ENCODE results near the gene INPP5E. TPM values are rescaled to one million over a fixed set of nuclear protein-coding genes. Genes with fewer than 3 reads are reported as not detected.
A peak's percentile ranks its signal among the peaks of the same experiment; 100 is the strongest.

Gene INPP5E
- total RNA-seq (2014; rRNA removed; shearing (Covaris generic)) (8.1 and 12.5 TPM in 2 replicates), polyA plus RNA-seq (2016; fragmentation: Nextera tagmentation; extraction: Ambion mirVana) (5.0 and 5.2 TPM in 2 replicates)

DNA sequence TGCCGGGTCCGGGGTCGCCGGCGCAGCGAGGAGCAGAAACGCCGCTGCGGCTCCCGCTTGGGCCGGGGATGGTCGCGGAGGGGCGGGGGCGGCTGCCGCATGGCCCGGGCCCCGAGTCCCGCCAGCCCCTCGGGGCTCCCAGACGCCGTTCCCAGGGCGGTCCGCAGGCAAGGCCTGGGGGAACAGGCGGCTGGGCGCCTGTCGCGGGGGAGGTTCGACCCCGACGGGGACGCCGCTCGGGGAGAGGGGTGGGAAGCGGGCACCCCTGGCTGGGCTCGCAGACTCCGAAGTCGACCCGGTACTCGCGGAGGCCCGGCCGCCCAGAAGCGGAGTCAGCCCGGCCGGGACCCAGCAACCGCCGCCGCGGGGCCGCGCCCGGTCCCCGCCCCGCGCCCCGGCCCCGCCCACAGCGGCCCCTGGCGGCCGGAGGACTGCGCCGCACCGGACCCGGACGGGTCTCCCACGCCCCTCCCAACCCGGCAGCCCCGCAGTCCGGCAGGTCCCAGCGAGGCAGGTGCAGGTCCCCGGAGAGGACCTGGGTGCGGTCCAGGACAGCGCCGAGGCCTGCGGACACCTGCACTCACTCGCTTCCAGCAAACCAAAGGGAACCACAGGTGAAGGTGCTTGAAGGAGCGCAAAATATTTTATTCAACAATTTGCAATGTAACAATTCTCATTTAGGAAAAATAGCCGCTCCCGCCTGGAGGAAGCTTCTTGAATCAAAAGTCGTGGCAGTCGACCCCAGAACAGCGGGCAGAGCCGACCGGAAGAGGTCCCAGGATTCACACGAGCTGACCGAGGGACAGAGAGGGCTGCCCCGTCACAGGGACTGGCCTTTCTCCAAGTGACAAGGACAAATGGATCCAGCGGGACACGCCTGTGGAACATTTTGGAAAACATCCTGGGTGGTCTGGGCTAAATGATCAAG is at the start of gene INPP5E:
INPP5E (minus strand) TSS at position 365 of the 928 bp plus-strand sequence. CDS start 426 bp downstream, outside the sequence.
- Histone ChIP-seq H3K9me2 (ENCODE audit: insufficient read depth) (no peaks in the 10 kb centered on the region), H3K27me3 (replicated peaks; ENCODE audit: insufficient read depth) (no peaks in the 10 kb centered on the region), H4K20me1 (ENCODE audit: insufficient read depth) (peaks cover 8% of the 10 kb centered on the region; the same call in 1 of the 2 replicates), H3K36me3 (ENCODE audit: low read depth) (peaks cover 22% of the 10 kb centered on the region), H3K9ac (peak within 1 kb of the TSS; percentile 82), H3F3A (ENCODE audit: insufficient read depth) (peaks cover 13% of the 10 kb centered on the region), H3K9me3 (ENCODE audit: low read depth) (no peaks in the 10 kb centered on the region), H3K4me3 (peak within 1 kb of the TSS; percentile 83), H3K79me2 (ENCODE audit: insufficient read depth) (peaks cover 44% of the 10 kb centered on the region), H2AFZ (peak within 1 kb of the TSS; percentile 55), H3K4me1 (ENCODE audit: insufficient read depth) (peaks cover 12% of the 10 kb centered on the region), H3K4me2 (ENCODE audit: unreplicated experiment) (peak within 1 kb of the TSS; percentile 92), H3K27ac (peak within 1 kb of the TSS; percentile 38)
- in situ Hi-C loops (cut with MboI) = no loop called here
- peak; percentile 81 for DNase-seq
- no peak for TF ChIP-seq EZH2phosphoT487 (IDR thresholded peaks at IDR 0.05; ENCODE audit: insufficient read depth, low read depth)
- TF ChIP-seq EZH2 (IDR thresholded peaks at IDR 0.05; ENCODE audit: insufficient read depth, poor library complexity, severe bottlenecking) = no peak
- WGBS, 2 experiments (ENCODE audit: low coverage in 1 of 2, low lambda C conversion rate in 2 of 2, missing lambda C conversion rate in 2 of 2) = 6 to 10% methylated on average over 33 to 55 of the region's 90 CpGs

DNA sequence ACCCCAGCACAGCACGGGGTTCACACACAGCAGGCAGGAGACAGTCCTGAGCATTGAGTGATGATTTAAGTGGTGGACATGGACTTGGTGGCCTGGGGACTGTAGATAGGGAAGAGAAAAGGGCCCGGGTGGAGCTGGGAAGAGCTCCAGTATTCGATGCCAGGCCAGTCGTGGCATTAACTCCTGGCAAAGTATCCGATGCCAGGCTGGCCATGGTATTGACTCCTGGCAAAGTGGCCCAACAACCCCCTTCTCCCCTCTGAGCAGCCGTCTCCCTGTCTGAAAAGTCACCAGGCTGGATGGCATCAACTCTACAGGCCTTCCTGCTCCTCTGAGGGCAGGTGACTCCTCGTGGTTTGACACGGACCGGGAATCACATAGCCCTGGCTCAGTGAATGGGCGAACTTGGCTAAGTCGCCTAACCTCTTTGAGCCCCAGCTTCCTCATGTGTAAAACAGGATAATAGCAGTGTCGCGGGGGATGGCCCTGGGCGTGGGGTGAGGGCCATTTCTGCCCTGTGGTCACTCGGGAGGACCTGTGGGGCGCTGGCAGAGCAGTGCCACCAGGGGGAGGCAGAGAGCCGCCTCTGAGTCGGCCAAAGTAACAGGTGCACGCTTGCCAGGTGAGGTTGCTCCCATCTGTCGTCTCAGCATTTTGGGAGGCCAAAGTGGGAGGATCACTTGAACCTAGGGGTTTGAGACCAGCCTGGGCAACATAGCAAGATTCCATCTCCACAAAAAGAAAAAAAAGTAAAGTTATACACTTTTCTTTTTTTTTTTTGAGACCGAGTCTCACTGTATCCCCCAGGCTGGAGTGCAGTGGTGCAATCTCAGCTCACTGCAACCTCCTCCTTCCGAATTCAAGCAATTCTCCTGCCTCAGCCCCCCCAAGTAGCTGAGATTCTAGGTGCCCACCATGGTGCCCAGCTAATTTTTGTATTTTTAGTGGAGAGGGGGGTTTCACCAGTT is 48.9 kb upstream of the INPP5E start:
- Histone ChIP-seq H3K4me1 (ENCODE audit: insufficient read depth) (no peaks in the 10 kb centered on the region), H3K9me2 (ENCODE audit: insufficient read depth) (no peaks in the 10 kb centered on the region), H3K27ac (no peak overlapping the region), H3K36me3 (ENCODE audit: low read depth) (no peaks in the 10 kb centered on the region), H3K9ac (no peak overlapping the region), H3F3A (ENCODE audit: insufficient read depth) (no peaks in the 10 kb centered on the region), H3K4me3 (no peak overlapping the region), H3K27me3 (replicated peaks; ENCODE audit: insufficient read depth) (no peaks in the 10 kb centered on the region), H3K79me2 (ENCODE audit: insufficient read depth) (no peaks in the 10 kb centered on the region), H4K20me1 (ENCODE audit: insufficient read depth) (no peaks in the 10 kb centered on the region), H3K9me3 (ENCODE audit: low read depth) (no peaks in the 10 kb centered on the region), H2AFZ (no peak overlapping the region), H3K4me2 (ENCODE audit: unreplicated experiment) (no peak overlapping the region)
- peak; percentile 54 for DNase-seq
- TF ChIP-seq EZH2 (IDR thresholded peaks at IDR 0.05; ENCODE audit: insufficient read depth, poor library complexity, severe bottlenecking) (no peak), EZH2phosphoT487 (IDR thresholded peaks at IDR 0.05; ENCODE audit: insufficient read depth, low read depth) (no peak)
- in situ Hi-C loops (cut with MboI) = no loop called here
- 13 to 14% methylated on average over 22 of the region's 22 CpGs for WGBS, 2 experiments (ENCODE audit: low coverage in 1 of 2, low lambda C conversion rate in 2 of 2, missing lambda C conversion rate in 2 of 2)

- Histone ChIP-seq H3K36me3 (ENCODE audit: low read depth) (no peaks in the 10 kb centered on the region), H4K20me1 (ENCODE audit: insufficient read depth) (no peaks in the 10 kb centered on the region), H3K27me3 (replicated peaks; ENCODE audit: insufficient read depth) (no peaks in the 10 kb centered on the region), H3K4me3 (no peak overlapping the region), H3K27ac (no peak overlapping the region), H3K79me2 (ENCODE audit: insufficient read depth) (peaks cover under 1% of the 10 kb centered on the region), H3K9ac (no peak overlapping the region), H2AFZ (no peak overlapping the region), H3K4me2 (ENCODE audit: unreplicated experiment) (no peak overlapping the region), H3F3A (ENCODE audit: insufficient read depth) (no peaks in the 10 kb centered on the region), H3K4me1 (ENCODE audit: insufficient read depth) (no peaks in the 10 kb centered on the region), H3K9me2 (ENCODE audit: insufficient read depth) (no peaks in the 10 kb centered on the region), H3K9me3 (ENCODE audit: low read depth) (no peaks in the 10 kb centered on the region)
- in situ Hi-C loops (cut with MboI) = no loop called here
- WGBS, 2 experiments (ENCODE audit: low coverage in 1 of 2, low lambda C conversion rate in 2 of 2, missing lambda C conversion rate in 2 of 2) = 71 to 73% methylated on average over 7 of the region's 7 CpGs
- DNase-seq = no peak
- TF ChIP-seq EZH2phosphoT487 (IDR thresholded peaks at IDR 0.05; ENCODE audit: insufficient read depth, low read depth) (no peak), EZH2 (IDR thresholded peaks at IDR 0.05; ENCODE audit: insufficient read depth, poor library complexity, severe bottlenecking) (no peak)
Observed at GRCh38 chr9:136487672-136488071, 48.0 kb upstream of the INPP5E start.

Data from GM23248 (cell line).